HepG2 (cell line): Measurements from ENCODE around the gene CTDSP1. TPM values are rescaled to one million over a fixed set of nuclear protein-coding genes. Genes with fewer than 3 reads are reported as not detected.

Experiments
- ATAC-seq: fragments of 200-7000 bp; cut with Tn5 transposase; 3 replicates; pipeline ENCODE4 v1.9.1; 2020; ENCODE audit warnings: mild to moderate bottlenecking, moderate library complexity
- BruUV-seq: library from RNA; stranded (reverse); fragments of 400-500 nt; replicated peaks from 2 replicates; lab custom pipeline; 2021; lab: Mats Ljungman, UMichigan
- CTCF ChIA-PET: fragments of 300-600 bp; formaldehyde crosslinking; extraction: SDS; loops from one replicate; lab custom pipeline; 2021; ENCODE audit warnings: low total read pairs, inconsistent platforms, low intra/inter-chr PET ratio; lab: Yijun Ruan, JAX
- POLR2A ChIA-PET: fragments of 350-600 bp; sonication (Branson Sonifier 250); formaldehyde crosslinking; loops from one replicate; lab custom pipeline; 2020; ENCODE audit warnings: antibody characterized with exemption, inconsistent platforms; lab: Yijun Ruan, JAX
- DNase-seq: peaks from one replicate; pipeline ENCODE4 v3.0.0-alpha.2; 2015; ENCODE audit warnings: low spot score
- FAIRE-seq: peaks from 3 replicates; lab custom pipeline; 2011; peaks lifted over from hg19 to GRCh38; lab: Jason Lieb, UNC
- H2AFZ ChIP-seq: one replicate; pipeline ENCODE4 v1.6.1; 2011; ENCODE audit warnings: low read length, inconsistent platforms
- H3K27ac ChIP-seq: fragments of 300-600 bp; 3 replicates; pipeline ENCODE4 v1.8.0; 2011; ENCODE audit warnings: mixed run types, mild to moderate bottlenecking, mixed read lengths, low read length, inconsistent platforms; ENCODE audit not compliant: insufficient read depth; ENCODE audit errors: extremely low read length
- H3K27me3 ChIP-seq, 2 experiments: fragments of 200-600 bp in 1 of 2; 2 replicates in 1 of 2; 3 replicates in 1 of 2; pipeline versions ENCODE4 v1.6.0 to v1.8.0; 2011; ENCODE audit warnings: low read length in 2 of 2, mild to moderate bottlenecking in 2 of 2, moderate library complexity in 2 of 2, inconsistent platforms in 1 of 2; ENCODE audit not compliant: insufficient read depth in 2 of 2, control insufficient read depth in 1 of 2
- H3K36me3 ChIP-seq, 2 experiments: fragments of 200-600 bp in 1 of 2; replicated peaks in 1 of 2; 2 replicates in 1 of 2; 3 replicates in 1 of 2; pipeline versions ENCODE4 v1.5.1 to v1.8.0; 2011; ENCODE audit warnings: low read length in 2 of 2, inconsistent platforms in 1 of 2; ENCODE audit not compliant: insufficient read depth in 2 of 2, control insufficient read depth in 1 of 2
- H3K4me1 ChIP-seq: 2 replicates; pipeline ENCODE4 v1.5.1; 2012; ENCODE audit warnings: low read length, inconsistent platforms; ENCODE audit not compliant: insufficient read depth
- H3K4me2 ChIP-seq: 2 replicates; pipeline ENCODE4 v1.6.0; 2011; ENCODE audit warnings: low read depth, low read length, inconsistent platforms
- H3K4me3 ChIP-seq, 3 experiments: fragments of 200-600 bp in 1 of 3; sonication (generic), shearing (Covaris generic) in 1 of 3; replicated peaks in 1 of 3; 2 replicates each; pipeline ENCODE4 v1.5.1; 2011 to 2016; ENCODE audit warnings: low read length in 3 of 3, inconsistent platforms in 2 of 3, low read depth in 2 of 3, mild to moderate bottlenecking in 2 of 3, control low read depth in 1 of 3, mixed read lengths in 1 of 3; ENCODE audit not compliant: insufficient read depth in 1 of 3
- H3K79me2 ChIP-seq: one replicate; pipeline ENCODE4 v1.6.1; 2011; ENCODE audit warnings: low read length, inconsistent platforms; ENCODE audit not compliant: insufficient read depth
- H3K9ac ChIP-seq: 2 replicates; pipeline ENCODE4 v1.6.0; 2011; ENCODE audit warnings: mild to moderate bottlenecking, low read depth, low read length, inconsistent platforms; ENCODE audit not compliant: insufficient read depth
- H3K9me3 ChIP-seq: 2 replicates; pipeline ENCODE4 v1.5.1; 2012; ENCODE audit warnings: mild to moderate bottlenecking, low read length
- H4K20me1 ChIP-seq: 2 replicates; pipeline ENCODE4 v1.6.0; 2011; ENCODE audit warnings: inconsistent platforms, mild to moderate bottlenecking, low read length, moderate library complexity; ENCODE audit not compliant: insufficient read depth
- AKNA ChIP-seq: sonication (generic); formaldehyde crosslinking; IDR thresholded peaks from 2 replicates; pipeline ENCODE4 v1.4.0; 2020; ENCODE audit warnings: missing genetic modification reagents, borderline replicate concordance
- CEBPB ChIP-seq: IDR thresholded peaks from 2 replicates; pipeline ENCODE4 v1.6.1; 2011; ENCODE audit warnings: low read depth, low read length, improper control_type of control experiment, borderline replicate concordance
- CEBPG ChIP-seq: IDR thresholded peaks from 2 replicates; pipeline ENCODE4 v1.6.1; 2016
- CHD2 ChIP-seq: IDR thresholded peaks from 2 replicates; pipeline ENCODE4 v1.6.1; 2011; ENCODE audit warnings: low read depth, low read length, improper control_type of control experiment
- HDAC6 ChIP-seq: fragments of 200-600 bp; sonication (generic); IDR thresholded peaks from 2 replicates; pipeline ENCODE4 v1.7.0; 2017; ENCODE audit warnings: mild to moderate bottlenecking, antibody characterized with exemption, low read length, low read depth
- TEAD3 ChIP-seq: optimal IDR thresholded peaks from 2 replicates; pipeline ENCODE3; 2016; ENCODE audit warnings: borderline replicate concordance
- ZMYM3 ChIP-seq: sonication (generic); formaldehyde crosslinking; IDR thresholded peaks from 2 replicates; pipeline ENCODE4 v1.5.1; 2020; ENCODE audit warnings: mild to moderate bottlenecking, missing genetic modification reagents
- ZNF563 ChIP-seq: sonication (generic); formaldehyde crosslinking; IDR thresholded peaks from 2 replicates; pipeline ENCODE4 v1.8.0; 2022; ENCODE audit warnings: mild to moderate bottlenecking, moderate library complexity, missing genetic modification reagents
- ZNF768 ChIP-seq: sonication (generic); formaldehyde crosslinking; IDR thresholded peaks from 2 replicates; pipeline ENCODE4 v1.4.0; 2020; ENCODE audit warnings: missing genetic modification reagents
- ZNF773 ChIP-seq: sonication (generic); formaldehyde crosslinking; IDR thresholded peaks from 2 replicates; pipeline ENCODE4 v1.4.0; 2020; ENCODE audit warnings: missing genetic modification reagents, borderline replicate concordance
- ZNF841 ChIP-seq: sonication (generic); formaldehyde crosslinking; IDR thresholded peaks from 2 replicates; pipeline ENCODE4 v1.8.1; 2023; ENCODE audit warnings: missing genetic modification reagents, borderline replicate concordance
- WGBS: methylation state at CpG from one replicate; pipeline ENCODE4 v1.1.6; 2017; ENCODE audit warnings: low lambda C conversion rate; 5-methylcytosine and 5-hydroxymethylcytosine counted together
- in situ Hi-C: cut with HindIII; loops from 2 replicates; pipeline ENCODE4 v1.10.0; 2017; ENCODE audit warnings: low pct_unique_long_range_greater_than_20kb; ENCODE audit not compliant: extremely low pct_ligation_motif_present
- intact Hi-C: fragments of 100-400 bp; cut with micrococcal nuclease; formaldehyde crosslinking; loops from one replicate; pipeline ENCODE4 v1.10.0; 2022; ENCODE audit not compliant: unreplicated experiment
- polyA plus RNA-seq, 8 experiments: library from polyadenylated mRNA; depleted of rRNA in 3 of 8; stranded (reverse) in 7 of 8; unstranded in 1 of 8; fragments of >200 nt; fragmentation: Illumina TruSeq in 4 of 8; extraction: Trizol in 4 of 8; gene quantifications; 2 replicates each; pipeline versions ENCODE4 v1.2.1 to v1.2.3, GENCODE V29; 2011 to 2016; ENCODE audit warnings: low read depth in 4 of 8, missing spikeins in 1 of 8, mixed read lengths in 1 of 8; ENCODE audit not compliant: insufficient read depth in 1 of 8
- total RNA-seq, 5 experiments: library from RNA; depleted of rRNA; stranded (reverse); fragments of >200 nt; fragmentation: Illumina TruSeq; extraction: Trizol; gene quantifications; 2 replicates each; pipeline ENCODE4 v1.2.3, GENCODE V29; 2016; ENCODE audit warnings: low read depth in 1 of 5
- TF ChIP-seq, protein P1 (sequence below): sonication (generic); formaldehyde crosslinking; IDR thresholded peaks from 2 replicates; pipeline ENCODE4 v1.4.0; 2020; ENCODE audit warnings: missing genetic modification reagents
- TF ChIP-seq, protein P2 (sequence below): sonication (generic); formaldehyde crosslinking; IDR thresholded peaks from 2 replicates; pipeline ENCODE4 v1.4.0; 2020; ENCODE audit warnings: missing genetic modification reagents

Gene CTDSP1
- total and polyA plus RNA-seq, 2 of the 13 experiments (the other 11 are each of a cell fraction or from before 2014, with no cell fraction given): 91.0 to 268 TPM

- TF ChIP-seq, protein P1, sequence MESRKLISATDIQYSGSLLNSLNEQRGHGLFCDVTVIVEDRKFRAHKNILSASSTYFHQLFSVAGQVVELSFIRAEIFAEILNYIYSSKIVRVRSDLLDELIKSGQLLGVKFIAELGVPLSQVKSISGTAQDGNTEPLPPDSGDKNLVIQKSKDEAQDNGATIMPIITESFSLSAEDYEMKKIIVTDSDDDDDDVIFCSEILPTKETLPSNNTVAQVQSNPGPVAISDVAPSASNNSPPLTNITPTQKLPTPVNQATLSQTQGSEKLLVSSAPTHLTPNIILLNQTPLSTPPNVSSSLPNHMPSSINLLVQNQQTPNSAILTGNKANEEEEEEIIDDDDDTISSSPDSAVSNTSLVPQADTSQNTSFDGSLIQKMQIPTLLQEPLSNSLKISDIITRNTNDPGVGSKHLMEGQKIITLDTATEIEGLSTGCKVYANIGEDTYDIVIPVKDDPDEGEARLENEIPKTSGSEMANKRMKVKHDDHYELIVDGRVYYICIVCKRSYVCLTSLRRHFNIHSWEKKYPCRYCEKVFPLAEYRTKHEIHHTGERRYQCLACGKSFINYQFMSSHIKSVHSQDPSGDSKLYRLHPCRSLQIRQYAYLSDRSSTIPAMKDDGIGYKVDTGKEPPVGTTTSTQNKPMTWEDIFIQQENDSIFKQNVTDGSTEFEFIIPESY (CRISPR knock-in tag): 0 out of 2 replicates have a peak, but pooled peaks have one; percentile 12
- TF ChIP-seq ZNF563 (0 out of 2 replicates have a peak, but pooled peaks have one; percentile 24), CHD2 (no peak)
- TF ChIP-seq, protein P2, sequence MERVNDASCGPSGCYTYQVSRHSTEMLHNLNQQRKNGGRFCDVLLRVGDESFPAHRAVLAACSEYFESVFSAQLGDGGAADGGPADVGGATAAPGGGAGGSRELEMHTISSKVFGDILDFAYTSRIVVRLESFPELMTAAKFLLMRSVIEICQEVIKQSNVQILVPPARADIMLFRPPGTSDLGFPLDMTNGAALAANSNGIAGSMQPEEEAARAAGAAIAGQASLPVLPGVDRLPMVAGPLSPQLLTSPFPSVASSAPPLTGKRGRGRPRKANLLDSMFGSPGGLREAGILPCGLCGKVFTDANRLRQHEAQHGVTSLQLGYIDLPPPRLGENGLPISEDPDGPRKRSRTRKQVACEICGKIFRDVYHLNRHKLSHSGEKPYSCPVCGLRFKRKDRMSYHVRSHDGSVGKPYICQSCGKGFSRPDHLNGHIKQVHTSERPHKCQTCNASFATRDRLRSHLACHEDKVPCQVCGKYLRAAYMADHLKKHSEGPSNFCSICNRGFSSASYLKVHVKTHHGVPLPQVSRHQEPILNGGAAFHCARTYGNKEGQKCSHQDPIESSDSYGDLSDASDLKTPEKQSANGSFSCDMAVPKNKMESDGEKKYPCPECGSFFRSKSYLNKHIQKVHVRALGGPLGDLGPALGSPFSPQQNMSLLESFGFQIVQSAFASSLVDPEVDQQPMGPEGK (CRISPR knock-in tag): 0 out of 2 replicates have a peak, but pooled peaks have one; percentile 46
- TF ChIP-seq, all 625 proteins: peak for 5
These were observed 6.7 kb upstream of the CTDSP1 start (continued) for GRCh38 chr2:218392891-218393462.

DNA sequence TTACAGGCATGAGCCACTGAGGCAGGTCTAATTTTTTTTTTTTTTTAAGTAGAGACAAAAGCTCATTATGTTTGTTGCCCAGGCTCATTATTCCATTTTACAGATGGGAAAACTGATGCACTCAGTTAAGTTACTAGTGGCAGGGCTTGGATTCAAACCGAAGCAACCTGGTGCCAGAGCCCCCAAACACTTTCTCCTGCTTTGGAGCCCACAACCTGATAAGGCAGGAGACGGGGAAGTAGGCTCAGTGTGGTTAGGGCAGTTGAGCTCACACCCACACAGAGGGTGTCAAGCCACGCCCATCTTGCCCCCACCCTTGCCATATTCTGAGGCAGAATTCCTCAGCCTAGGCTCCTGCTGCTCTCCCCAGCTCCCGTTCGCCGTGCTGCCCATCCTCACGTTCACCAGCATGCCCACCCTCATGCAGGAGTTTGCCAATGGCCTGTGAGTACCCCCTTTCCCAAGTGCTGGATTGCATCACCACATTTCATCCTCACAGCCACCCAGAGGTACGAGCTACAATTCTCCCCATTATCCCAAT is 5.8 kb upstream of the CTDSP1 start:
- DNase-seq: no peak
- CTCF ChIA-PET: no interaction called here
- TF ChIP-seq ZNF768 (CRISPR knock-in tag) (0 out of 2 replicates have a peak, but pooled peaks have one; percentile 18), CEBPG (peak; percentile 71), HDAC6 (no peak), CEBPB (peak; percentile 85), ZMYM3 (CRISPR knock-in tag) (peak; percentile 12; the same call in 1 of the 2 replicates), AKNA (CRISPR knock-in tag) (no peak), ZNF841 (CRISPR knock-in tag) (0 out of 2 replicates have a peak, but pooled peaks have one; percentile 15), TEAD3 (peak; percentile 14), ZNF773 (CRISPR knock-in tag) (no peak)

More for the DNA sequence above, 5.8 kb upstream of the CTDSP1 start:
- H3K36me3 ChIP-seq: no peaks in the 10 kb centered on the region
- H3K4me1 ChIP-seq: peaks cover 59% of the 10 kb centered on the region
- no TSS peak for BruUV-seq
- no peaks in the 10 kb centered on the region; a peak in 1 of 5 replicates for H3K27me3 ChIP-seq
- H3K4me2 ChIP-seq: peak overlapping the region; percentile 98
- WGBS: 40% methylated on average over 8 of the region's 8 CpGs
- POLR2A ChIA-PET: interaction anchor here (1.2 to 2.6 kb wide), 3 partner anchors 33 to 110 kb away, joined by 3 to 15 read pairs (median 3); no protein-coding TSS in a partner anchor
- no peaks in the 10 kb centered on the region for H3K9me3 ChIP-seq
- H3K27ac ChIP-seq: no peak overlapping the region
- FAIRE-seq: no peak
- H3K4me3 ChIP-seq: no peak overlapping the region; a peak in 1 of 6 replicates
- peaks cover 15% of the 10 kb centered on the region for H3K79me2 ChIP-seq
- in situ Hi-C loops: no loop called here
- no peak overlapping the region for H3K9ac ChIP-seq
- no peak for ATAC-seq
- H2AFZ ChIP-seq: no peak overlapping the region
- H4K20me1 ChIP-seq: no peaks in the 10 kb centered on the region
- intact Hi-C loops: loop anchor here (10.0 kb wide), 1 partner anchor 209 kb away; no protein-coding TSS in a partner anchor
